GM18909 (cell line): Measurements from ENCODE around the gene DAD1.
"Not testable (repeated sequence)": the region's sequence is repeated elsewhere in the genome, so short reads cannot be mapped to it uniquely, and the experiment has no call there.

Source experiments
- ATAC-seq: cut with Tn5 transposase; IDR thresholded peaks from one replicate; pipeline ENCODE4 v1.9.1; 2021; ENCODE audit warnings: mild to moderate bottlenecking; ENCODE audit not compliant: unreplicated experiment, poor library complexity

DAD1 gene

GRCh38 chr14:22569737-22570131 lies 19.3 kb downstream of the DAD1 start:
- ATAC-seq: no peak

- ATAC-seq: no peak
These were observed 19.8 kb downstream of the DAD1 start for GRCh38 chr14:22569106-22569736.

- no peak for ATAC-seq
These were observed 21.6 kb downstream of the DAD1 start for GRCh38 chr14:22567437-22567836.

- ATAC-seq: no peak
These were observed 22.2 kb downstream of the DAD1 start for GRCh38 chr14:22566845-22567244.

- ATAC-seq: not testable (repeated sequence)
These were observed 22.8 kb downstream of the DAD1 start for GRCh38 chr14:22566266-22566665.

- peak; percentile 39 for ATAC-seq
These were observed 23.6 kb downstream of the DAD1 start for GRCh38 chr14:22565391-22565945.

GRCh38 chr14:22564463-22564862 lies 24.6 kb downstream of the DAD1 start:
- ATAC-seq: no peak

GRCh38 chr14:22563987-22564386 lies 25.0 kb downstream of the DAD1 start:
- ATAC-seq: peak; percentile 35

- ATAC-seq: no peak
These were observed 27.1 kb downstream of the DAD1 start for GRCh38 chr14:22561661-22562579.

GRCh38 chr14:22561366-22561660 lies 27.7 kb downstream of the DAD1 start:
- no peak for ATAC-seq

- ATAC-seq: no peak
These were observed 28.2 kb downstream of the DAD1 start for GRCh38 chr14:22560662-22561365.

GRCh38 chr14:22559041-22559440 lies 30.0 kb downstream of the DAD1 start:
- no peak for ATAC-seq

- no peak for ATAC-seq
These were observed 30.7 kb downstream of the DAD1 start for GRCh38 chr14:22558221-22558913.

- ATAC-seq: no peak
These were observed 31.2 kb downstream of the DAD1 start for GRCh38 chr14:22557846-22558220.

GRCh38 chr14:22556990-22557623 lies 31.9 kb downstream of the DAD1 start:
- ATAC-seq: peak; percentile 31

GRCh38 chr14:22556021-22556989 lies 32.7 kb downstream of the DAD1 start:
- ATAC-seq: peak; percentile 76

GRCh38 chr14:22555384-22556011 lies 33.5 kb downstream of the DAD1 start:
- ATAC-seq: peak; percentile 9
